GM19372 (cell line): Measurements from ENCODE around the gene CYP4F22.
"Not testable (repeated sequence)": the region's sequence is repeated elsewhere in the genome, so short reads cannot be mapped to it uniquely, and the experiment has no call there.

ENCODE experiments used
- ATAC-seq: cut with Tn5 transposase; IDR thresholded peaks from one replicate; pipeline ENCODE4 v1.9.1; 2021; ENCODE audit warnings: mild to moderate bottlenecking, low read depth, moderate library complexity; ENCODE audit not compliant: unreplicated experiment

Gene CYP4F22

GRCh38 chr19:15564534-15565168, 56.3 kb downstream of the CYP4F22 start:
- no peak for ATAC-seq

DNA sequence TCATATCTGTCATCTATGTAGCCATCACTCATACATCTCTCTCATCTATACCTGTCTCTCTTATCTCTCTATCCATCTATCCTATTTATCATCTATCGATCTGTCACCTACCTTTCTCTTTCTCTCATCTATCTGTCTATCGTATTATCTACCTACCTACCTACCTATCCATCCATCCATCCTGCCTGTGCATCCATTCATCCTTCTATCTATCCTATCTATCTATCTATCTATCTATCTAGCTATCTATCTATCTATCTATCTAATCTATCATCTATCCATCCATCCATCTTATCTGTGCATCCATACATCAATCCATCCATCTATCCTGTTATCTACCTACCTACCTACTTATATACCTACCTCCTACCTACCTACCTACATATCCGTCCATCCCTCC, 62.1 kb downstream of the CYP4F22 start:
- no peak for ATAC-seq

DNA sequence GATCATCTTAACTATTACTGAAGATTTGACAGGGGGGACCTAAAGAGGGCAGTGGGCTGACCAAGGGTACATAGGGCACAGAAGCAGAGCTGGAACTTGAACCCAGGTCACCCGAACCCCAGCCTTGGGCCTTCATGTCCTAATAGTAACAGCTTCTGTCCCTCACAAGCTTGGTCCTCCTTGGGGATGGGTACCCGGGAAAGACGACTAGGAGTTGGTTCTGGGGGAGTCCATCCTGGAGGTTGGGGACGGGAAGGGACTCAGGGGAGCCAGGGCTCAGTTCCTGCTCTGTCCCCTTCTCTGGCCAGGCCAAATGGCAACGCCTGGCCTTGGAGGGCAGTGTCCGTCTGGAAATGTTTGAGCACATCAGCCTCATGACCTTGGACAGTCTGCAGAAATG, 67.1 kb downstream of the CYP4F22 start:
- no peak for ATAC-seq

GRCh38 chr19:15576526-15577156, 68.3 kb downstream of the CYP4F22 start:
- ATAC-seq: no peak

- no peak for ATAC-seq
These were observed 69.0 kb downstream of the CYP4F22 start for GRCh38 chr19:15577184-15577771.

GRCh38 chr19:15583346-15583745, 75.0 kb downstream of the CYP4F22 start:
- ATAC-seq: no peak

GRCh38 chr19:15584095-15584494, 75.8 kb downstream of the CYP4F22 start:
- no peak for ATAC-seq

DNA sequence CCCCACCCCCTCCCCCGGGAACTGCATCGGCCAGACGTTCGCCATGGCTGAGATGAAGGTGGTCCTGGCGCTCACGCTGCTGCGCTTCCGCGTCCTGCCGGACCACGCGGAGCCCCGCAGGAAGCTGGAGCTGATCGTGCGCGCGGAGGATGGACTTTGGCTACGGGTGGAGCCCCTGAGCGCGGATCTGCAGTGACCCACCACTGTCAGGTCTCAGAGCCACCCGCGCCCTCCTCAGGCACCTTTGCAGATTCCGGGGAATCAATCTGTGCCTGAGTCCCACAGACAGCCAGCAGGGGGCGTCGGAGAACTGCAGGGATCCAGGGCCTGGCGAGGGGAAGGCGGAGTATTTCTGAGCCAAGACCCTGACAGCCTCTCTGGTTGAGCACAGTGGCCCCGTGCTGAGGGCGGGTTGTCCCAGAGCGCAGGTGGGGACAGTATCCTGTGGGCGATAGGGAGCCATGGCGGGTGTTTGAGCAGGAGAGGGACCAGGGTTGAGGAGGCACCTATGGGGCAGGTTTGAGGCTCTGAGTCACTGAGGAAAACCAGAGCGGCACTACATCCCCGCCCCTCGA, 76.3 kb downstream of the CYP4F22 start:
- no peak for ATAC-seq

DNA sequence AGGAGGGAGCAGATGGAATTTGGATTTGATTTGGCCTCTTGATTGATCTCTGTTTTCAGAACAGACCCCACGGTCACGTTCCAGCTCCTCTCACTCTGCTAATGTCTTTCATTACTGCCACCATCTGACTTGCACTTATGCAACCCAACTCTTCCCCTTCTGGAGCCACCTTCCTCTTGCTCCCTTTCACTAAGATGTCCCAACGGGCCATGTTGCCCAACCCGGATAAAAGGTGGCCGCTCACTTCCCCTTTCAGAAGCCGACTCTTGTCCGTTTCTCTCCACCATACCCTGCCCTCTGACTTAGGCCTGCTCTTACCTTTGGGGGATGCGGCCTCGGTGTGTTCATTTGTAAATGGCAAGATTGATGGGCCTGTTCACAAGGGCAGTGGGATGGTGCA, 79.3 kb downstream of the CYP4F22 start:
- ATAC-seq: no peak

DNA sequence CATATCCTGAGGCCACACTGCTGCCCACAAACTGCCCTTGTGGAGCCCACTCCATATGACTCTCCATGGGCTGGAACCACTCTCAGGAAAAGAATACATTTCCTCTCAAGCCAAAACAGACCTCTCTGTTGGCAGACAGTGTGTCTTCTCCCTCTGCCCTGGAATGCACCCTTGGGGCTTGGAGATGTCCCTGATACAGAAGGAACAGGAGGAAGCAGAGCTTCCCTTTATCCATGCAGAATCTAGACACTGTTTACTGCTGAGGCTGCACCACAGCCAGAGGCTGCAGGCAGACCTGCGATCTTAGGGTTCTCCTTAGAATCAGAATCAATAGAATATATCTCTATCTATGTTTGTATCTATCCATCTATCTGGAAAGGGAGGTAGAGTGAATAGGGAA, 79.9 kb downstream of the CYP4F22 start:
- no peak for ATAC-seq

DNA sequence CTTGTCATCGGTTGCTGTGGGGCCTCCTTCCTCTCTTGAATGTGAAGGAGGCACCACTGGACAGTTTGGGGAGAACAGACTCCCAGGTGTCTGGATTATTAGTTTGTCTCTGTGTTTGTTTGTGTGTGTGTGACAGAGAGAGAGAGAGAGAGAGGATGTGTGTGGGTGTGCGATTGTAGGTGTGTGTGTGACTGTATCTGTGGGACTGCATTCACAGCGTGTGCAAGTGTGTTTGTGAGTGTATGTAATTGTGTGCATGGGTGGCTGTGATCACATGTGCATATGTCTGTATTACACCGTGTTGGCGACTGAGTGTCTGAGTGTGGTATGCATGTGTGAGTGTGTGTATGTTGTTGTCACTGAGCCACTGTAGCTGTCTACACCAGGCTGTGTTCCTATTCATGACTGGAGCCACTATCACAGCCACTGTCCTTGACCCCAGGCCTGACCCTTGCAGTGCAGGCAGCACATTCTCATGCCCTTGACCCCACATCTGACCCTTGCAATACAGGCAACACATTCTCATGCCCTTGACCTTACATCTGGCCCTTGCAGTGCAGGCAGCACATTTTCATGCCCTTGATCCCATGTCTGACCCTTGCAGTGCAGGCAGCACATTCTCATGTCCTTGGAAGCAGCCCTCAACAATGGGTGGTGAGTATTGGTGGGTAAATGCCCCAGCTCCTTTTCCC, 81.6 kb downstream of the CYP4F22 start:
- no peak for ATAC-seq

DNA sequence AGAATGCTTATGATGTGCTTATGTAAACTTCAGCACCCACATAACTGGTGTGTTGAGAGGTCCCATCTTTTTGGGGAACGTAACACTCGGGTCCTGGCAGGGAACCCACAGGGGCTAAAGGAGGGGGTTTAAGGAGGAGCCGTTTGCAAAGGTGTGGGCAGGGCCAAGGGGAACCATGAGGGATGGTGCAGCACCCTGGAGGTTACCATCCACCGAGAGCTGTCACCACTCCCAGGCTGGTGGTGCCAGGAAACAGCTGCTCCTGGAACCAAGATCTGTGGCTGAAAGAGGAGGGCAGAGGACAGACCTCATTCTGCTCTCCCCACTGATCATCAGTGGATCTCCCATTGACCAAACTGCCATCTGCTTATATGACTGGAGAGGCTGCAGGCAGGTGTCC, 83.5 kb downstream of the CYP4F22 start:
- ATAC-seq: no peak

DNA sequence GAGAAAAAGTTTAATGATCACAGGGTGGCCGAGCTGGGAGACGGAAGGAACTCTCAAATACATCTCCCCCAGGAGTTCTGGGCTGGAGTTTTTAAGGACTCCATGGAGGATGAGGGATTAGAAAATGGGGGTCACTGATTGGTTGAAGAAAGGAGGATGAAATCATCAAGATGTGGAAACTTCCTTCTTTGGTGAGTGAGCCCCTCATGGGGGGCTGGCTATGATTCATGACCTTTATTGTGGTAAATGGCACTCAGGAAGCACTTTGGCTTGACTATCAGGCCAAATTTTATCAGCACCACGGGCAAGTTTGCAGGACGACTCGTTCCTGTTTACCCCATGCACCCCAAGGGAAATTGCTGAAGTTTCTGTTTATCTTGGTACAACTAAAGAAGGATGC, 84.2 kb downstream of the CYP4F22 start:
- ATAC-seq: not testable (repeated sequence)

- not testable (repeated sequence) for ATAC-seq
These were observed 85.4 kb downstream of the CYP4F22 start for GRCh38 chr19:15593766-15594165.

DNA sequence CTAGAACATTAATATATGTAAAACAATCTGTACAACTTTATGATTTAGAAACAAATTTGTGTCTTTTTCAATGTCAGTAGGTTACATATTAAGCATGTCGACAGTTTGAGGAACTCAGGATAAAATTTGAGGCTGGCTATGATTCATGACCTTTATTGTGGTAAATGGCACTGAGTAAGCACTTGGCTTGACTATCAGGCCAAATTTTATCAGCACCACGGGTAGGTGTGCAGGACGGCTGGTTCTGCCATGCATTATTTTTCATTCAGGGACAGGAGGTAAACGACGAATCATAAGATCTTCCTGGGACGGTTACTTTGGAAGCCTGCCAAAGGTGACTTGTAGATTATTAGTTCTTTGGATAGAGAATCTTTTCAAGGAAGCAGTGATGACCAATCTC, 86.7 kb downstream of the CYP4F22 start:
- ATAC-seq: no peak
